GM23338 (cell line): ENCODE measurements around the gene C2CD4A.

Source experiments
- CREB1 ChIP-seq: fragments of 250-450 bp; sonication (Bioruptor Pico); IDR thresholded peaks from 2 replicates; pipeline ENCODE4 v1.5.0; 2020; ENCODE audit warnings: low read depth, mild to moderate bottlenecking, moderate library complexity
- EZH2 ChIP-seq: fragments of 200-600 bp; sonication (generic); IDR thresholded peaks from one replicate; pipeline ENCODE4 v1.8.0; 2017; ENCODE audit warnings: antibody characterized with exemption, mild to moderate bottlenecking, low read depth; ENCODE audit not compliant: unreplicated experiment
- EZH2phosphoT487 ChIP-seq: fragments of 200-600 bp; sonication (generic); IDR thresholded peaks from one replicate; pipeline ENCODE4 v1.8.1; 2018; ENCODE audit warnings: antibody characterized with exemption; ENCODE audit not compliant: unreplicated experiment
- JUNB ChIP-seq: IDR thresholded peaks from one replicate; pipeline ENCODE4 v1.6.1; 2016; ENCODE audit warnings: antibody characterized with exemption; ENCODE audit not compliant: unreplicated experiment
- NANOG ChIP-seq: IDR thresholded peaks from 2 replicates; pipeline ENCODE4 v1.6.1; 2016; ENCODE audit warnings: antibody characterized with exemption, borderline replicate concordance
- POLR2AphosphoS5 ChIP-seq: IDR thresholded peaks from 2 replicates; pipeline ENCODE4 v1.6.1; 2016; ENCODE audit warnings: antibody characterized with exemption, low read depth
- REST ChIP-seq: IDR thresholded peaks from one replicate; pipeline ENCODE4 v1.6.1; 2018; ENCODE audit warnings: antibody characterized with exemption; ENCODE audit not compliant: unreplicated experiment
- STAT1 ChIP-seq: IDR thresholded peaks from one replicate; pipeline ENCODE4 v1.6.1; 2016; ENCODE audit warnings: antibody characterized with exemption; ENCODE audit not compliant: unreplicated experiment
- ZNF114 ChIP-seq: fragments of 250-450 bp; sonication (Bioruptor Pico); IDR thresholded peaks from 2 replicates; pipeline ENCODE4 v1.5.0; 2020; ENCODE audit warnings: mild to moderate bottlenecking, moderate library complexity
- ZNF331 ChIP-seq: fragments of 250-450 bp; sonication (Bioruptor Pico); IDR thresholded peaks from 2 replicates; pipeline ENCODE4 v1.5.0; 2020; ENCODE audit warnings: low read depth, mild to moderate bottlenecking, moderate library complexity
- TF ChIP-seq, protein P1 (sequence below), 2 experiments: fragments of 200-600 bp in 1 of 2; sonication (generic) in 1 of 2; conservative IDR thresholded peaks; 2 replicates each; pipeline versions ENCODE4 v1.5.1 to v1.6.1; 2016 to 2017; ENCODE audit warnings: antibody characterized with exemption in 2 of 2, low read depth in 2 of 2, mild to moderate bottlenecking in 2 of 2, moderate library complexity in 1 of 2
- TF ChIP-seq, protein P2 (sequence below): IDR thresholded peaks from 2 replicates; pipeline ENCODE4 v1.6.1; 2016; ENCODE audit warnings: antibody characterized with exemption

GRCh38 chr15:62104846-62105245 lies 38.1 kb downstream of the C2CD4A start:
- no peak for TF ChIP-seq EZH2
- TF ChIP-seq, protein P1, sequence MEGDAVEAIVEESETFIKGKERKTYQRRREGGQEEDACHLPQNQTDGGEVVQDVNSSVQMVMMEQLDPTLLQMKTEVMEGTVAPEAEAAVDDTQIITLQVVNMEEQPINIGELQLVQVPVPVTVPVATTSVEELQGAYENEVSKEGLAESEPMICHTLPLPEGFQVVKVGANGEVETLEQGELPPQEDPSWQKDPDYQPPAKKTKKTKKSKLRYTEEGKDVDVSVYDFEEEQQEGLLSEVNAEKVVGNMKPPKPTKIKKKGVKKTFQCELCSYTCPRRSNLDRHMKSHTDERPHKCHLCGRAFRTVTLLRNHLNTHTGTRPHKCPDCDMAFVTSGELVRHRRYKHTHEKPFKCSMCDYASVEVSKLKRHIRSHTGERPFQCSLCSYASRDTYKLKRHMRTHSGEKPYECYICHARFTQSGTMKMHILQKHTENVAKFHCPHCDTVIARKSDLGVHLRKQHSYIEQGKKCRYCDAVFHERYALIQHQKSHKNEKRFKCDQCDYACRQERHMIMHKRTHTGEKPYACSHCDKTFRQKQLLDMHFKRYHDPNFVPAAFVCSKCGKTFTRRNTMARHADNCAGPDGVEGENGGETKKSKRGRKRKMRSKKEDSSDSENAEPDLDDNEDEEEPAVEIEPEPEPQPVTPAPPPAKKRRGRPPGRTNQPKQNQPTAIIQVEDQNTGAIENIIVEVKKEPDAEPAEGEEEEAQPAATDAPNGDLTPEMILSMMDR (conservative IDR thresholded peaks at IDR 0.05; ENCODE audit: low read depth in 2 of 2) = no peak
- TF ChIP-seq EZH2phosphoT487 = no peak
- no peak for TF ChIP-seq POLR2AphosphoS5
- no peak for TF ChIP-seq REST
- TF ChIP-seq, protein P2, sequence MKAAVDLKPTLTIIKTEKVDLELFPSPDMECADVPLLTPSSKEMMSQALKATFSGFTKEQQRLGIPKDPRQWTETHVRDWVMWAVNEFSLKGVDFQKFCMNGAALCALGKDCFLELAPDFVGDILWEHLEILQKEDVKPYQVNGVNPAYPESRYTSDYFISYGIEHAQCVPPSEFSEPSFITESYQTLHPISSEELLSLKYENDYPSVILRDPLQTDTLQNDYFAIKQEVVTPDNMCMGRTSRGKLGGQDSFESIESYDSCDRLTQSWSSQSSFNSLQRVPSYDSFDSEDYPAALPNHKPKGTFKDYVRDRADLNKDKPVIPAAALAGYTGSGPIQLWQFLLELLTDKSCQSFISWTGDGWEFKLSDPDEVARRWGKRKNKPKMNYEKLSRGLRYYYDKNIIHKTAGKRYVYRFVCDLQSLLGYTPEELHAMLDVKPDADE = no peak
- no peak for TF ChIP-seq JUNB
- no peak for TF ChIP-seq ZNF114 (CRISPR knock-in tag)
- TF ChIP-seq NANOG = no peak
- TF ChIP-seq ZNF331 = no peak
- no peak for TF ChIP-seq STAT1
- no peak for TF ChIP-seq CREB1 (CRISPR knock-in tag)
